Panc1 (cell line): ENCODE measurements around the gene MRPS2. TPM values are rescaled to one million over a fixed set of nuclear protein-coding genes. Genes with fewer than 3 reads are reported as not detected.

Source experiments
- ATAC-seq: fragments of 200-7000 bp; cut with Tn5 transposase; 2 replicates; pipeline ENCODE4 v1.9.1; 2020; ENCODE audit warnings: mild to moderate bottlenecking, moderate library complexity
- BruUV-seq: library from RNA; stranded (reverse); fragments of 400-500 nt; replicated peaks from 2 replicates; lab custom pipeline; 2021; lab: Mats Ljungman, UMichigan
- CTCF ChIA-PET: fragments of 300-600 bp; sonication (Branson Sonifier 250); formaldehyde crosslinking; loops from one replicate; lab custom pipeline; 2022; ENCODE audit warnings: antibody characterized with exemption; lab: Charles Lee
- POLR2A ChIA-PET: fragments of 300-600 bp; sonication (Branson Sonifier 250); formaldehyde crosslinking; loops from one replicate; lab custom pipeline; 2022; ENCODE audit warnings: antibody characterized with exemption; lab: Charles Lee
- DNase-seq: peaks from one replicate; pipeline ENCODE4 v3.0.0-alpha.2; 2010; ENCODE audit warnings: low read depth, low spot score
- H3K27ac ChIP-seq: 2 replicates; pipeline ENCODE4 v1.5.1; 2011; ENCODE audit warnings: mild to moderate bottlenecking, low read length, inconsistent platforms
- H3K27me3 ChIP-seq: fragments of 200-500 bp; sonication (Bioruptor generic); 2 replicates; pipeline ENCODE4 v1.6.0; 2014; ENCODE audit warnings: low read length, inconsistent platforms; ENCODE audit not compliant: control insufficient read depth, insufficient read depth
- H3K36me3 ChIP-seq: fragments of 200-500 bp; sonication (Bioruptor generic); 2 replicates; pipeline ENCODE4 v1.5.1; 2014; ENCODE audit warnings: inconsistent platforms, mild to moderate bottlenecking, low read length, moderate library complexity; ENCODE audit not compliant: control insufficient read depth, insufficient read depth
- H3K4me1 ChIP-seq: 2 replicates; pipeline ENCODE4 v1.5.1; 2011; ENCODE audit warnings: inconsistent platforms, mild to moderate bottlenecking, low read length, moderate library complexity; ENCODE audit not compliant: control insufficient read depth, insufficient read depth
- H3K4me3 ChIP-seq, 2 experiments: 2 replicates each; pipeline ENCODE4 v1.5.1; 2011 to 2012; ENCODE audit warnings: low read depth in 2 of 2, low read length in 2 of 2, mild to moderate bottlenecking in 2 of 2, inconsistent platforms in 1 of 2, moderate library complexity in 1 of 2
- H3K9me3 ChIP-seq: fragments of 200-500 bp; sonication (Bioruptor generic); 2 replicates; pipeline ENCODE4 v1.5.1; 2014; ENCODE audit warnings: low read depth, mild to moderate bottlenecking, inconsistent platforms, low read length, moderate library complexity; ENCODE audit not compliant: control insufficient read depth, insufficient read depth
- POLR2AphosphoS5 ChIP-seq: IDR thresholded peaks from 2 replicates; pipeline ENCODE4 v1.6.1; 2012; ENCODE audit warnings: mild to moderate bottlenecking, low read depth, low read length, moderate library complexity
- REST ChIP-seq, 2 experiments: IDR thresholded peaks; 2 replicates each; pipeline ENCODE4 v1.6.1; 2011 to 2012; ENCODE audit warnings: low read depth in 2 of 2, control low read depth in 1 of 2, low read length in 1 of 2, mild to moderate bottlenecking in 1 of 2, moderate library complexity in 1 of 2; ENCODE audit not compliant: insufficient read depth in 1 of 2
- SIN3A ChIP-seq: IDR thresholded peaks from 2 replicates; pipeline ENCODE4 v1.6.1; 2012; ENCODE audit warnings: low read depth, mild to moderate bottlenecking, low read length, moderate library complexity, borderline replicate concordance; ENCODE audit not compliant: insufficient read depth
- TCF7L2 ChIP-seq: IDR thresholded peaks from 2 replicates; pipeline ENCODE4 v1.6.1; 2011; ENCODE audit warnings: mild to moderate bottlenecking, low read depth, low read length, inconsistent platforms
- in situ Hi-C: cut with HindIII; loops from 2 replicates; pipeline ENCODE4 v1.10.0; 2016; ENCODE audit warnings: low sequenced_read_pairs, low pct_unique_long_range_greater_than_20kb
- intact Hi-C: fragments of 100-400 bp; cut with micrococcal nuclease; formaldehyde crosslinking; loops from one replicate; pipeline ENCODE4 v1.10.0; 2022; ENCODE audit not compliant: unreplicated experiment
- total RNA-seq: library from RNA; stranded (reverse); gene quantifications from one replicate; pipeline ENCODE4 v1.2.1, GENCODE V29; 2021; ENCODE audit not compliant: unreplicated experiment
- TF ChIP-seq, protein P1 (sequence below): fragments of 450-650 bp; IDR thresholded peaks from 2 replicates; pipeline ENCODE4 v1.5.1; 2017; ENCODE audit warnings: mild to moderate bottlenecking

The MRPS2 gene
- total RNA-seq, 1 experiment from 2014 or later, result 33.5 TPM

DNA sequence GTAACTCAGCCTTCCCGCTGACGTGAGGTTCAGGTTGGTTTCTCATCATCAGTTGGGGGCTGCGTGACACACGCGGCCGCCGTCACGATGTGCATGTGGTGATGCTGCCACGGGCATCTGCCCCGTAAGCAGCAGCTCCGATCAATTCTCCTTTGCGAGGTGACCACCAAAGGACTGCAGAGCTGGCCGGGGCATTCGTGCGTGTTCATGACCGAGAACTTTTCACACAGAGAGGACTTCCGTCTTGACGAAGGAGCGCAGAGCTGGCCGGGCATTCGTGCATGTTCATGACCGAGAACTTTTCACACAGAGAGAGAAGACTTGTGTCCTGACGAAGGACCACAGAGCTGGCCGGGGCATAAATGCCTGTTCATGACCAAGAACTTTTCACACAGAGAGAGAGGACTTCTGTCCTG lies 16.9 kb downstream of the MRPS2 start:
- ATAC-seq, result no peak
- H3K9me3 ChIP-seq, result no peaks in the 10 kb centered on the region
- no peak for DNase-seq
- in situ Hi-C loops (no loop called here), intact Hi-C loops (no loop called here)
- H3K4me3 ChIP-seq, result no peak overlapping the region
- H3K4me1 ChIP-seq, result no peaks in the 10 kb centered on the region
- CTCF ChIA-PET, result no interaction called here
- no peaks in the 10 kb centered on the region for H3K36me3 ChIP-seq
- H3K27me3 ChIP-seq, result no peaks in the 10 kb centered on the region
- POLR2A ChIA-PET, result no interaction called here
- BruUV-seq, result no TSS peak
- TF ChIP-seq, protein P1, sequence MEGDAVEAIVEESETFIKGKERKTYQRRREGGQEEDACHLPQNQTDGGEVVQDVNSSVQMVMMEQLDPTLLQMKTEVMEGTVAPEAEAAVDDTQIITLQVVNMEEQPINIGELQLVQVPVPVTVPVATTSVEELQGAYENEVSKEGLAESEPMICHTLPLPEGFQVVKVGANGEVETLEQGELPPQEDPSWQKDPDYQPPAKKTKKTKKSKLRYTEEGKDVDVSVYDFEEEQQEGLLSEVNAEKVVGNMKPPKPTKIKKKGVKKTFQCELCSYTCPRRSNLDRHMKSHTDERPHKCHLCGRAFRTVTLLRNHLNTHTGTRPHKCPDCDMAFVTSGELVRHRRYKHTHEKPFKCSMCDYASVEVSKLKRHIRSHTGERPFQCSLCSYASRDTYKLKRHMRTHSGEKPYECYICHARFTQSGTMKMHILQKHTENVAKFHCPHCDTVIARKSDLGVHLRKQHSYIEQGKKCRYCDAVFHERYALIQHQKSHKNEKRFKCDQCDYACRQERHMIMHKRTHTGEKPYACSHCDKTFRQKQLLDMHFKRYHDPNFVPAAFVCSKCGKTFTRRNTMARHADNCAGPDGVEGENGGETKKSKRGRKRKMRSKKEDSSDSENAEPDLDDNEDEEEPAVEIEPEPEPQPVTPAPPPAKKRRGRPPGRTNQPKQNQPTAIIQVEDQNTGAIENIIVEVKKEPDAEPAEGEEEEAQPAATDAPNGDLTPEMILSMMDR, result no peak
- TF ChIP-seq SIN3A, result no peak
- H3K27ac ChIP-seq, result no peak overlapping the region

GRCh38 chr9:135519179-135519971 lies 18.9 kb downstream of the MRPS2 start:
- BruUV-seq, result no TSS peak
- H3K27me3 ChIP-seq, result no peaks in the 10 kb centered on the region
- ATAC-seq, result no peak
- ChIA-PET POLR2A (no interaction called here), CTCF (no interaction called here)
- TF ChIP-seq SIN3A (no peak), REST (IDR thresholded peaks at IDR 0.05; ENCODE audit: insufficient read depth in 1 of 2, low read depth in 2 of 2, low read length in 1 of 2) (no peak), POLR2AphosphoS5 (no peak), TCF7L2 (no peak)
- TF ChIP-seq, protein P1, result no peak
- H3K4me3 ChIP-seq, result no peak overlapping the region
- no peak for DNase-seq
- intact Hi-C loops, result no loop called here
- H3K9me3 ChIP-seq, result no peaks in the 10 kb centered on the region
- H3K27ac ChIP-seq, result no peak overlapping the region
- in situ Hi-C loops, result no loop called here
- H3K4me1 ChIP-seq, result no peaks in the 10 kb centered on the region
- H3K36me3 ChIP-seq, result no peaks in the 10 kb centered on the region
